Measurements from ENCODE around the gene ARAP1.

Gene ARAP1

DNA sequence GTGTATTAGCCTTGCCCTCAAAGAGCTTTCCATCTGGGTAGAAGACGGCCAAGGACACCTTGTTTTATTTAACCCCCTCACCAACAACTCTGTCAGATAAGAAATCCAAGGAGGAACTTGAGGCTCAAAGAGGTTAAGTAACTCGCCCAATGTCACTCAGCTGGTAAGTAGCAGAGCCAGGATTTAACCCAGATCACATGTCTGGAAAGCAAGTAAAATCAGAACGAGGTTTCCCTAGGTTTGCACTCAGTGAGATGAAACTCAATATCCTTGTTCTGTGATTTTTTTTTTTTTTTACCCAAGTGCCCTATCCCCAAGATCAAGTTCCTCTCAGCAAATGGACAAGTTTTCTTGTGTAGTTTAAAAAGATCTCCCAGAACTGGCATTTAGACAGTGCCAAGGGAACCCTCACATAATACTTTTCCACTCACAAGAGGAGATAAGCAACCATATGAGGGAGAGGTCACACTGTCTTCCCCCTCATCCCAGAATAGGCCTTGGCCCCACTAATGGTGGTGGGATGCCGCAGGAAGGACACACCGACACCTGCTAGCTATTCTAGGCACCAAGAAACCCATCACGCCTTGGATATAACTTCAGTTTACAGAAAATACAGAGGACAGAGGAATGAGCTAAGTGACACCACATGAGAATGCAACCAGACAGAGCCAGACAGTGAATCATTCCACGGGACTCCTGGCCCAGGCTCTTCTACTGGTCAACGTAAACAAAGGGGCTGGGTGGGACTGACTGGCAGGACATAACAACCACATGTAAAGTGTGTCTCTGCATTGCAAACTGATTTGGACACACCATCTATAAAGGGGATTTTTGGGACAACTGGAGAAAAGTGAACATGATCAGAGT, 8.6 kb upstream of the ARAP1 start:
- no peak for DNase-seq

DNA sequence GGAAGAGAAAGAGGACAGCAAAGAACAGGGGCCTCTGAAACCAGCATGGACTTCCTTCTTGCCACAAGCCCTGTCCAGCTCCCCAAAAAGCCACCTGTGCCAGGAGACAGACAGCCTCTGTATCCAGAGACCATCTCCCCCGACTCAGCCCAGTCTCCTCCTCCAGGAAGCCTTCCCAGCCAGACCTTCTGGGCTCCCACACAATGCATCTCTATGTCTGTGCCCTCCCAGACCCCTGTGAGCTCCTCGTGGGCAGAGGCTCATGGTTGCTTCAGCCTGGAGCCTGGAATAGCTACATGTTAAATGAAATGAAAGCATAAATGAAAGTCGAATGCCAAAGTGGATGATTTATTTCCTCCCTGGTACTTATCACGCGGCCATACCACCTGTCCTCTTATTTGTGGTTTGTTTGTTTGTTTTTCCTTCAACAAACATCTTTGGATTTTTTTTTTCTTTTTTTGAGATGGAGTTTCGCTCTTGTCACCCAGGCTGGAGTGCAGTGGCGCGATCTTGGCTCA, 7.3 kb upstream of the ARAP1 start:
- no peak for DNase-seq

DNA sequence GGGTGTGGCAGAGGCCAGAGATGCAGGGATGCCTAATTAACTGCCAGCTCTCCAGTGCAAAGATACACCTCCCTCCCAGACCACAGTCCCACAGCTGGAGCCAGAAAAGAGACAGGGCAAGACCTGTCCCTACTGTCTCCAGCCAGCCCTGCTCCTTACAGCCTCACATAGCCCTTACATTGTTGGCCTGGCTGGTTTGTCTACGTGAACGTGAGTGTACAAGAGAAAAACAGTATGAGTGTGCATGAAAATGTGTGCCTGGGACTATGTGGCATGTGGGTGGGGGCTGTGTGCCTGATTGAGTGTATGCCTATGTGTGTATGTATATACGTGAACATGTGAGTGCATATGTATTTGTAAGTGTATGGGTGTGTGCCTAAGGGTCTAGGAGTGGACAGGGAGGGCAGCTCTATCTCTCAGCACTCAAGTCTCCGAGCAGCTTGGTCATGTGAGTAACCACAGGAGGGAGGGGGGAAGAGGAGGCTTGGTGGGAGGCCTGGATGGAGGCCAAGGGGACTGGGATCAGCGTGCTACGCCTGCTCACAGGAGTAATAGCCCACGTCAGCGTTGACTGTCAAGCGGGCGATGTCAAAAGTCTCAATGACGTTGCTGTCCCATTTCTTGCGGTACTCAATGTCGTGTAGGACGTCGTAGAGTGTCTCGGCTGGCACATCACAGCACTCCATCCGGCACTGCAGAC, 6.6 kb upstream of the ARAP1 start:
- no peak for DNase-seq

DNA sequence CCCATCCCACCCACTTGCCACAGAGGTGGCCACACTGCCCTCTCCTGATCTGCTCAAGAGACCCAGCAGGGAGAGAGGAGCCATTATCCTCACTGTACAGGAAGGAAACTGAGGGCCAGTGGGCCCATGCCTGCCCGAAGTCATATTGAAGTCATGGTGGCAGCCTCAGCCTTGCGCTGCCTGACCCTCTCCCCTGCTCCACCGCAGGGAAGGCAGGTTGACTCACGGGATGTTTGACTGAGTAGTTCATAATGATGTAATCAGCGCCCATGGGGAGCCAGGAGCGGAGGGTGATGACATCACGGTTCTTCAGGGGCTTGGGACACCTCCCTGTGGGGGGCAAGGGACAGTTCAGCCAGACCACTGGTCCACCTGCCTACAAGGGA, 6.1 kb upstream of the ARAP1 start:
- no peak for DNase-seq

DNA sequence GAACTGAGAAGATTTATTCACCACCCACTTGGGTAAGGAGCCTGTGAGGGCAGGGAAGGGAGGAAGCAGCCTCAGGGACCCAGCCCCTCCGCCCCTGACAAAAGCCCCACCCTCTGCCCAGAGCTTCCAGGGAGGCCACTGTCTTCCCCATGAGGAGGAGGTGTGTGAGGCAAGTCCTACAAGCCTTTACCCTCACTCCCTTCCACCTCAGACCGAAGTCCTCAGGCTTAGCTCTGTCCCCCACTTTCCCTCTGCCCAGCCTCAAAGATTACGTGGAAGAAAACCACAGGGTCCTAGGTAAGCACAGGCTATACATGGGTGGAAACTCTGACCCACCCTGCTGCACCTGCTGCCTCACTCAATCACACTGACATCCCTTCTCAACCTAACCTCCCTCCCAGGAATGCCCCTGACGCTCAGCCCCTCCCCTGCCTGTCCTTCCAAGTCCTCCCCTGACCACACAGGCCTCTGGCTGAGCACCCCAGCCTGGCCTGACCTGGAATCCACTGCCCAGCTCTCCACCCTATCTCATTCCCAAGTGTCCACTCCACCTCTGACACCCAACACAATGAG, 3.6 kb upstream of the ARAP1 start:
- DNase-seq, result no peak

DNA sequence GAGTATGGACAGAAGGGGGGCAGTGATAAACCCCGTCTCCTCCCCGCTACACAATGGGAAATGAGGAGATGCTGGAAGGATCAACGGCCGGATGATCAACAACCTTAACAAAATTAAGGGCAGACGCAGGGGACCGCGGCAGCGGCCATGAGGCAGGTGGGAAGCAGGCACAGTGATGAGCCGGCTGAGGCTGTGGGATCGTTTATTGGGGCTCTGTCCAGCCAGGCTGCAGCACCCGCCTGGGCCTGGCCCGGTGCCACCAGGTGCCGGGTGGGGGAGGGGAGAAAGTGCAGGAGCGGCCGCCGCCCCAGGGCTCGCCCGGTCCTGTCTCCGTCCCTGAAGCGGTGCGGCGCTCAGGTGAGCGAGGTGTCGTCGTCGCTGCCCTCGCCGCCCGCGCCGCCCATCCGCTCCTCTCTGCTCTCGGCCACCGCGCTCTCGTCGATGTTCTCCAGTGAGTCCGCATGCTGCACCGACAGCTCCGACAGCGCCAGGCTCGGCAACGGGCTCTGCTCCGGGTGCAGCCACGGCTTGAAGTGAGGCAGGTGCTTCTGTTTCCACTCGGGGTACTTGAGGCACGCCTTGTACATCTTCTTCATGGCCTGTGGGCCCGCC, 2.4 kb upstream of the ARAP1 start:
- DNase-seq, result no peak

DNA sequence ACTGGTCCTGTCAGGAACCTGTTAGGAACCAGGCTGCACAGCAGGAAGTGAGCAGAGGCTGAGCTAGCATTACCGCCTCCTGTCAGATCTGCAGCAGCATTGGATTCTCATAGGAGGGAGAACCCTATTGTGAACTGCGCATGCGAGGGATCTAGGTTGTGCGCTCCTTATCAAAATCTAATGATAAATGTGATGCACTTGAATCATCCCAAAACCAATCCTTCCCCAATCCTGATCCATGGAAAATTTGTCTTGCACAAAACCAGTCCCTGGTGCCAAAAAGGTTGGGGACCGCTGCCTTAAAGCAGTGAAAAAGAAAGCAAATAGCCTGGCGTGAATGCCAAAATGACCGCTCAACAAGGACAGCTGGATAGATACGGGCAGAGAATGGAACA, 1.9 kb upstream of the ARAP1 start:
- DNase-seq, result no peak

DNA sequence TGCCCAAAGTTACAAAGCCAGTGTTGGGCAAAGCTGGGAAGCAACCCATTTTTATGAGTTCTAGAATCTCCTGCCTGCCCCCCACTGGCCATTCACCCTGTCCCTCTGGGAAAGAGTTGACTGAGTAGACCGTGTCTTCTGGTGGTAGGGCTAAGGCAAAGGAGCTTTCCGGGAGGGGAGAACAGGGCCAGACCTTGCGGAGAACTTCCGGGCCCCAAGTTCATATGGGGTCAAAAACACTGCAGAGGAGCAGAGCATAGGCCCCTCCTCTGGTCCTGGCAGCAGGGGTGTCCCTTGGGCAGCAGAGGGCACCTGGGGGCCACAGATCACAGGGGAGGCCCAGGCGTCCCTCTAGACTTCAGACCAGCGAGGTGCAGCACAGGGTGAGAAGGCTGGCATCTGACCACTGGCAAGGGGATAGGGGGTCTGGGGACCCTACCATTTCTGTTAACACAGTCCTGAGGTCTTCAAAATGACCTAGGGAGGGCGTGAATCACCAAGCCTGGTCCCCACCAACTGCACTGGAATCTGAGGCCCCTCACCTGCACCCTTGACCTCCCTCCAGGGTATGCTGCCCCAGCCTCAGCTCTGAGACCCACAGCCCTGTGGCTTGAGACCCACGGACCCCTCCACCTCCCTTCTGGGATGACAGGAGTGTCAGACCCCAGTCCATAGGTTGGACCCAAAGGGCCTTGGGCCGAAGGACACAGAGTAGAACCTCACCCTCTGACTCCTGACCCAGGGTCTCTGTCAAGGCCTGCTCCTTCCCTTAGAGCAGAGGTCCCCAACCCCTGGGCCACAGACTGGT, 1.3 kb upstream of the ARAP1 start:
- DNase-seq, result no peak

DNA sequence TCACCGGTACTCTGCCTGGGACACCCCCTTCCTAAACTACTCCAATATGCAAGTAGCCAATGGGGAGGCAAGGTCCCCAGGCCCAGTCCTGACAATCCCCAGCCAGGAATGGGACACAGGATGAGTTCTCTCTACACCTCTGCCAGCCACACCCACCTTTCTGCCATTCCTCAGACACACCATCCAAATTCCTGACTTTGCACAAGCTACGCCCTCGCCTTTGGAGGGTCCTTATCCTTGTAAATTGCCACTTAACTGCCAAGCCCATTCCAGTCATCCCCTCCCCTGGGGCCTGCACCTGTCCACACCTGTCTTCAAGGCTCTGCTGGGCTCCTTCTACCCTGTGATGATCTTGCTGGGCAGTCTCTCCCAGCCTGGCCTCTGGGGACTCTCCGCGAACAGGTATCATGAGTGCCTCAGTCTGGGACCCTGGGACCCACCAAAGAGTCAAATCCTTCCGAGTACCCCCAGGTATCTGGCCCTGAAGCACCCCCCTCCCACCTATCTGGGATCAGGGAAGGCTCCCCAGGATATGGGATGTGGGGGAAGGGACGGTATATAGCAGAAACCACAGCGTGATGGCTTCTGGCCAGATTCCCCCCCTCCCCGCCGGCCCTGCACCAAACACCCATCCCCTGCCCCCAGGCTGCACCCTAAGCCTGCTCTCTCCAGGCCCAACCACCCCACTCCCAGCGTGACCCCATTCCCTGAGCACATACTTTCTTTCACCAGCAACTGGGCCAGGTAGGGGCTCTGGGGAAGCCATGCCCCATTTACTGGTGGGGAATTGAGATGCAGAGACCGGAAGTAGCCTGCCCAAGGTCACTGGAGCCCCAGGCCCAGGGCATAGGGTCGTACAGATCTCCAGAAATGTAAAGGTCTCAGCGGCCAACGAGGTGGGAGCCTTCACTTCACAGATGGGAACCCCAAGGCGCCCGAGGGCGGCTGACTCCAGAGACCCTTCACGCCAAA, 806 bp downstream of the ARAP1 start:
- no peak for DNase-seq

DNA sequence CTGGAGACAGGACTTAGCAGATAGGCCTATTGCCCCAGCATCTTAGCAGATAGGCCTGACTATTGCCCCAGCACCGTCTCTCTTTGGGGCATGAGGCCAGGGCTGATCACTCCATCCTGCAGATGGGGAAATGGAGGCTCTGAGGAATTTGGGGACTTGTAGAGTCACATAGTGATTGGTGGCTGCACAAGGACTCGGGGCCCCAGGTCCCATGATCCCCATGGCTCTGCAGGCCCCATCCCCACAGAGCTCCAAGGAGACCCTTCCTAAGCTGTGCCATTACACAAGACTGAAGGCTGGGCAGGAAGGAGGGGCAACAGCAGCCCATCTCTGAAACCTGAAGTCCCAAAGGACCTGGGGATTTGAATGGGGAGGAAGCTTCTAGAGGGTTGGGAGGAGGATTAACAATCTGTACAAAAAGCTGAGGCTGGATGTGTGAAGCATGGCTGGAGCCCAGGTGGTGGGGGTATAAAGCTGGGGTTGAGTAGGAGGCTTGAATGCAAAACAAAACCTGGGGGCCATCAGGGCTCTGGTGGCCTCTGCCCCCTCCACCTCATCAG, 1.6 kb downstream of the ARAP1 start:
- DNase-seq, result no peak

DNA sequence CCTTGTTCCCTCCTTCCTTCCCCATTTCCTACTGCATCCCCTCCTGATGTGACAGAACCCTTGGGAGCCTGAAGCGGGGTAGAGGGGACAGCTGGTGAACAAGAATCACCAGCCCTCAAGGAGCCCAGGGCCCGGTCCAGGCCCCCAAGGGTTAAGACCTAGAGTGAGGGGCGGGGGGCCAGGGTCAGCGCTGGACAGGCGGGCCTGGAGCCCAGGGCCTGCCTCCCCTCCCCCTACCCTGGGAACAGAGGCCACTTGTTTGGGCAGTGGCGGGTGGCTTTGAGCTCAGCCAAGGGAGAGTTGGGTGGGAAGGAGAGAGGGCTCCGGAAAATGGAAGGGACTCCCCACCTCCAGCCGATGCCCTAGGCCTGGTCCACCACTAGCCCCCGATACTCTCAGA, 2.1 kb downstream of the ARAP1 start:
- DNase-seq, result no peak

DNA sequence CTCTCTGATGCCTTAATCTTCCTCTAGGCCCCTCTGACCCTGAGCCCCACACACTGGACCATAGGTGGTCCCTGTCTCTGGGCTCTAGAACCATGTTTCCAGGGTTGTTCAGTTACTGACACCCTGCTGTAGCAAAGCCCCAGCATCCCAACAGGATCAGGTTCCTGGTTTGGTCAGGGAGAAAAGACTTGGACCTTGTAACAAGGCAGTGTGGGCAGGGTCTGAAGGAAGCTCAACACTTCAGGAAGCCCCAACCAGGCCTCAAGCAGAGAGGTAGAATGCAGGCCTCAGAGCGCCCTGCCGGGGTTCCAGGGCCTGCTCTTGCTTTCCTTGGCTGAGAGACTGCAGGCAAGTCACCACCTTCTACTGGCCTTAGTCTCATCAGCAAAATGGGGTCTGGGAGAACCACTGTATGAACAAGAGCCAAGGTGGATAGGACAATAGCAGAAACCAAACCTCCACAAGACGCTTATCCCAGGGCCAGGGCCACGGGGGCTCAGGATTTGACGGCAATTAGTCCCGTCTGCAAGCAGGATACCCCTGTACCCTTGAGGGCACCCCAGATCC, 4.8 kb downstream of the ARAP1 start:
- no peak for DNase-seq

DNA sequence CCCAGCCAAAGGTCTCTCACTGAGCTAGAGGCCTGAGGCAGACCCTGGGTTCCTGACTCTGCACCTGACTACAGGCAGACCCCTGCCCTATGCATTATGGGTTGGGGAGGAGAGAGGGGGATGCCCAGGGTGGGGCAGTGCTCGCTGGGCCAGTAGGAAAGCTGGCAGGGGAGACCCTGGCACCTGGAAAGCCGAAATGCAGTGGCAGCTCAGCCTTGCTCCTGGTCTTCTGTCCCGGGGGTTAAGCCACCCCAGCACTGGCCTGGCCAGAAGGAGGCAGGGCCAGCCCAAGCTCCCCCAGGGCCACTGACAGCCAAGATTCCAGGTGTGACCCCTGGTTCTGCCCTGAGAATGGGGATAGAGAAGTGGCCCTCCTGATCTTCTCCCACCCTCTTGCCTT, 5.4 kb downstream of the ARAP1 start:
- no peak for DNase-seq

DNA sequence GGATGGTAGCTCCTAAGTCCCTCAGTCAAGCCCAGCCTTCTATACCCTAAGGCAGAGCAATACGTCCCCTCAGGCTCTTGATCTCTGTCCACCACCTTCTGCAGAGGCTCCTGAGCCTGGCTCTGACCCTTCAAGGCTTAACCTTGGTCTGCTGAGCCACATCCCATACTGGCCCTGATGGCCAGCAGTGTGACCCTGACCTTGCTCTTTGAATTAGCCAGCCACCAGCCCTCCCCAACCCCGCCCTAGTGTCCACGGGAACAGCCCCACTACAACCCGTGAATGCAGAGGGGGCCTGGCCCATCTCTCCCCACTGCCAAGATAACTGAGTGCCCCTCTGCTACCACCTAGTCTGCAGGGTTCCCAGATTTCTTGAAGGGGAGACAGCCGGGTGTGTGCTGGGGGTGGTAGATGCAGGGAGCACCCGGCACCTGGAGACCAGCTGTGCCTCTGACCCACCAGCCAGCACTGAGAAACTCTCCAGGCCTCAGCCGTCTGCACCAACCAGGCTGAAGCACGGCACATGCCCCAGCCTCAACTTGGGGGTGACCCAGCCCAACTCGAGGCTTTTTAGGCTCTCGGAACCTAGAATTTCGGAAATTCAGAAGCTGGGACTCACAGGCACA, 6.2 kb downstream of the ARAP1 start:
- no peak for DNase-seq

DNA sequence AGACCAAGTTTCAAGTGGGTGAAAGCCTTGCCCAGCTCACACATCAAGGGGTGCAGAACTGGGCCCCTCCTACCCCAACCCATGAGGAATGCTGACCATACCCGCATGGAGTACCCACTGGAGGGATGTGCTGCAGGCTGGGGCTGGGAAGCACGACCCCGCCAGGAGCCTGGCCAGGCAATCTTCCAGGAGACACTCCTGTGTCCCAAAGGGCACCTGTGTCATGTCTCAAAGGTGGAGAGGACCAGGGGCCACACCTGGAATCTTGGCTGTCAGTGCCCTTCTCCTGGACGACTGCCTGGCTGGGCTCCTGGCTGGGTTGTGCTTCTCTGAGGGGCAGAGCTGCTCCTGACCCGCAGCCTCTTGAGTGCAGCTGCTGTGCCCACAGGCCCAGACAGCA, 6.7 kb downstream of the ARAP1 start:
- DNase-seq, result no peak

DNA sequence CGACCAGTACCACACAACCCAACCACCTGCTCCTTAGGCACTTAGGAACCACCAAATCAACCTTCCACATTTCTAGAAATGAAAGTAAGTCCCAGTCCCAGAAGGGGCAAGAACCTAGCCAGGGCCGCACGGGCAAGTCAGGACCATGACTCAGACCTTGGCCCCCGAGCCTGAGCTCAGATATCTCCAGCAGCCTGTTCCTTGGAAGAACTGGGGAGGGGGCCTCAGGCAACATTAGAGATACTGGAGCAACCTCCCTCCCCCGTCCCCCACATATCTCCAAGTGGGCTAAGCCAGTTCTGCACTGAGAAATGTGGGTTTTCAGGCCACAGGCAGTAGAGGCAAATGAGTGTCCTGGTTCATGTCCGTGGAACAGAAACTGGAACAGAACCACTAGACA, 7.7 kb downstream of the ARAP1 start:
- no peak for DNase-seq

DNA sequence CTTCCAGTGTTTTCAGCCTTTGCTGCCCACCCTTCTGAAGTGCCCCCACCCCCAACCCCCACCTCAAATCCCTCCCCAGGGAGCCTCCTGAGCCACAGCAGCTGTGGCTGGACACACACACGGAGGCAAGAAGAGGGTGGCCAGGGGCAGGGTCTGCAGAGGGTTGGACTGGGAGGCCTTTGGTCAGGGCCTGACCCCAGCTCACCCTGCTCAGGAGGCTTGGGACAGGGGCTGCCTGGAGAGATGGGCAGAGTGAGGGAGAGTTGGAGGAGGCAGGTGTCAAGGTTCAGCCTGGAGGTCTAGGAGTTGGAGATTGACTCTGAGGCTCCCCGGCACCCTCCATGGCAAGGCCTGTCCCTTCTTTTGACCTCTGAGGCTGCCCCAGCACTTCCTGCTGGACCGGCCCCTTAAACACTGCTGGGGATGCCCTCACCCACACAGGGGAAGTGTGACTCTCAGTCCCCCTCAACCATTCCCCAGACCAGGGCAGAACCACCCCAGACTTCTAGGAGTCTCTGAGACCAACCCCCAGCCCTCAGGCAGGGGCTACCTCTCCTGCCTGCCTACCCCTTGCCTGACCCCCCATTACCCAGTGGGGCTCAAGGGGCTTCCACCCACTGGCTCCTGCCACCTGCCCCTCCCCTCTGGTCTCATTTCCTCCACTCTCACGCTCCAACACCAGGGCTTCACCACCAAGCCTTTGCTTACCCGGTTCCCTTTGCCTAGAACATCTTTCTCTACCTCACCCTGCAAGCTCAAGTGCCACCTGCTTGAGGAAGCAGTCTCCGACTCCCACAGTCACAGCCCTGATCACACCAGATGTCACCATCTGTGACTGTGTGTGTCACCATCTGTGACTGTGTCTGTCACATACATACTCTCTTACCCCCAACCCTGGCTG, 8.6 kb downstream of the ARAP1 start:
- no peak for DNase-seq

DNA sequence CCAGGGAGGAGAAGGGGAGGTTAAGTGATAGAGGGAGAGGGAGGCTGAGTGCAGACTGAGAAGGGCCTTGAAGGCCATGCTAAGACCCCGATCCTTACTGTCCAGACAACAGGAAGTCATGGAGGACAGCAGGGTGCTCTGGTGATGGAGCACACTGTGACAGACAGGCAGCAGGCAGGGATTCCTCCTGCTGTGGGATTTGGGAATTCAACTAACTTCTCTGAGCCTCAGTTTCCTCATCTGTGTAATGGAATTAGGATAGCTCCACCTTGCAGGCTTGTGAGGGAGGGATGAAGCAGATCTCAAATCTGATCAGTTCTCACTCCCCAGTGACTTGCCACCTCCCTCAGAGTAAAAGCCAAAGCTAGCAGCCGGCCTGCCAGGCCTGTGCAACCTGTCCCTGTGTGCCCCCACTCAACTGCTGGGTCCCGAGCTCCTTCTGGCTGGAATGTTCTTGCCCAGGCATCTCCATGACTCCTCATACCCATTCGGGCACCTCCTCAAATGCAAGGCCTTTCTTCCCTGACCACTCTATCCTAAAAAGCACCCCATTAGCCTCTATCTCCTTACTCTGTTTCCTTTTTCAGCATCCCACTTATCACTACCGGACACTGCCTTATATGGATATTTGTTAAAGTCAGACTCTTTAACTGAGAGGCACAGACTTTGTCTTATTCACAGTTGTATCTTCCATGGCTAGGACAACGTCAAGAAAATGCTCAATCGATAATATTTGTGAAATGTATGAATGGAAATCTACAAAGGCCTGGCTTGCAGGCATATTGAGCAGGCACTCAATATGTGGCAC, 9.5 kb downstream of the ARAP1 start:
- DNase-seq, result no peak
